Stomach (tissue), 4 donors: ENCODE data around the gene ZNF169.

Experiments
- EP300 ChIP-seq: sonication (generic); formaldehyde crosslinking; IDR thresholded peaks from one replicate; pipeline ENCODE4 v1.6.1; 2017; ENCODE audit warnings: antibody characterized with exemption
- POLR2AphosphoS5 ChIP-seq, 3 donors: sonication (generic); formaldehyde crosslinking; IDR thresholded peaks; one replicate each; pipeline ENCODE4 v1.6.1; 2016; ENCODE audit warnings: antibody characterized with exemption in 3 of 3
- TF ChIP-seq, protein P1 (sequence below), 7 experiments: fragments of 450-650 bp in 4 of 7; fragments of 200-600 bp in 3 of 7; sonication (generic) in 3 of 7; IDR thresholded peaks; one replicate each; pipeline ENCODE4 v1.5.1; 2016 to 2019; ENCODE audit warnings: antibody characterized with exemption in 7 of 7, control low read depth in 2 of 7, mild to moderate bottlenecking in 1 of 7

DNA sequence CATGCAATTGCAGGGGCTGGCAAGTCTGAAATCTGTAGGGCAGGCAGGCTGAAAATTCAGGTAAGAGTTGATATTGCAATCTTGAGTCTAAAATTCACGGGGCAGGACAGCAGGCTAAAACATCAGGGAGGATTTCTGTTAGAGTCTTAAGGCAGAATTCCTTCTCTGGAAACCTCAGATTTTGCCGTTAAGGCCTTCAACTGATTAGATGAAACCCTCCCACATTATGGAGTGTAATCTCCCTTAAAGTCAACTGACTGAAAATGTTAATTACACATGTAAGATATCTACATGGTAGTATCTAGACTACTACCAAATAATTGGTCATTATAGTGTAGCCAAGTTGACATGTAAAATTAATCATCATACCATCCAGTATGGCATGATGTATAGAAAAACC is 3.1 kb upstream of the ZNF169 start:
- TF ChIP-seq POLR2AphosphoS5 (IDR thresholded peaks at IDR 0.05) (no peak), EP300 (no peak)
- TF ChIP-seq, protein P1, sequence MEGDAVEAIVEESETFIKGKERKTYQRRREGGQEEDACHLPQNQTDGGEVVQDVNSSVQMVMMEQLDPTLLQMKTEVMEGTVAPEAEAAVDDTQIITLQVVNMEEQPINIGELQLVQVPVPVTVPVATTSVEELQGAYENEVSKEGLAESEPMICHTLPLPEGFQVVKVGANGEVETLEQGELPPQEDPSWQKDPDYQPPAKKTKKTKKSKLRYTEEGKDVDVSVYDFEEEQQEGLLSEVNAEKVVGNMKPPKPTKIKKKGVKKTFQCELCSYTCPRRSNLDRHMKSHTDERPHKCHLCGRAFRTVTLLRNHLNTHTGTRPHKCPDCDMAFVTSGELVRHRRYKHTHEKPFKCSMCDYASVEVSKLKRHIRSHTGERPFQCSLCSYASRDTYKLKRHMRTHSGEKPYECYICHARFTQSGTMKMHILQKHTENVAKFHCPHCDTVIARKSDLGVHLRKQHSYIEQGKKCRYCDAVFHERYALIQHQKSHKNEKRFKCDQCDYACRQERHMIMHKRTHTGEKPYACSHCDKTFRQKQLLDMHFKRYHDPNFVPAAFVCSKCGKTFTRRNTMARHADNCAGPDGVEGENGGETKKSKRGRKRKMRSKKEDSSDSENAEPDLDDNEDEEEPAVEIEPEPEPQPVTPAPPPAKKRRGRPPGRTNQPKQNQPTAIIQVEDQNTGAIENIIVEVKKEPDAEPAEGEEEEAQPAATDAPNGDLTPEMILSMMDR (IDR thresholded peaks at IDR 0.05), result no peak
